ENCODE data around the gene LGALS3BP.

LGALS3BP gene

GRCh38 chr17:78924481-78925151 is 55.1 kb downstream of the LGALS3BP start:
- Histone ChIP-seq H3K4me3 (peak overlapping the region; percentile 90), H3K27ac (peak overlapping the region; percentile 99 to 100)
- TF ChIP-seq, protein P1, sequence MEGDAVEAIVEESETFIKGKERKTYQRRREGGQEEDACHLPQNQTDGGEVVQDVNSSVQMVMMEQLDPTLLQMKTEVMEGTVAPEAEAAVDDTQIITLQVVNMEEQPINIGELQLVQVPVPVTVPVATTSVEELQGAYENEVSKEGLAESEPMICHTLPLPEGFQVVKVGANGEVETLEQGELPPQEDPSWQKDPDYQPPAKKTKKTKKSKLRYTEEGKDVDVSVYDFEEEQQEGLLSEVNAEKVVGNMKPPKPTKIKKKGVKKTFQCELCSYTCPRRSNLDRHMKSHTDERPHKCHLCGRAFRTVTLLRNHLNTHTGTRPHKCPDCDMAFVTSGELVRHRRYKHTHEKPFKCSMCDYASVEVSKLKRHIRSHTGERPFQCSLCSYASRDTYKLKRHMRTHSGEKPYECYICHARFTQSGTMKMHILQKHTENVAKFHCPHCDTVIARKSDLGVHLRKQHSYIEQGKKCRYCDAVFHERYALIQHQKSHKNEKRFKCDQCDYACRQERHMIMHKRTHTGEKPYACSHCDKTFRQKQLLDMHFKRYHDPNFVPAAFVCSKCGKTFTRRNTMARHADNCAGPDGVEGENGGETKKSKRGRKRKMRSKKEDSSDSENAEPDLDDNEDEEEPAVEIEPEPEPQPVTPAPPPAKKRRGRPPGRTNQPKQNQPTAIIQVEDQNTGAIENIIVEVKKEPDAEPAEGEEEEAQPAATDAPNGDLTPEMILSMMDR (IDR thresholded peaks at IDR 0.05): no peak
- no peak for DNase-seq (ENCODE audit: low spot score)

GRCh38 chr17:78923660-78924453 is 55.9 kb downstream of the LGALS3BP start:
- Histone ChIP-seq H3K27ac (peak overlapping the region; percentile 99 to 100), H3K4me3 (peak overlapping the region; percentile 90)
- no peak for DNase-seq (ENCODE audit: low spot score)
- TF ChIP-seq, protein P1 (IDR thresholded peaks at IDR 0.05): no peak

DNA sequence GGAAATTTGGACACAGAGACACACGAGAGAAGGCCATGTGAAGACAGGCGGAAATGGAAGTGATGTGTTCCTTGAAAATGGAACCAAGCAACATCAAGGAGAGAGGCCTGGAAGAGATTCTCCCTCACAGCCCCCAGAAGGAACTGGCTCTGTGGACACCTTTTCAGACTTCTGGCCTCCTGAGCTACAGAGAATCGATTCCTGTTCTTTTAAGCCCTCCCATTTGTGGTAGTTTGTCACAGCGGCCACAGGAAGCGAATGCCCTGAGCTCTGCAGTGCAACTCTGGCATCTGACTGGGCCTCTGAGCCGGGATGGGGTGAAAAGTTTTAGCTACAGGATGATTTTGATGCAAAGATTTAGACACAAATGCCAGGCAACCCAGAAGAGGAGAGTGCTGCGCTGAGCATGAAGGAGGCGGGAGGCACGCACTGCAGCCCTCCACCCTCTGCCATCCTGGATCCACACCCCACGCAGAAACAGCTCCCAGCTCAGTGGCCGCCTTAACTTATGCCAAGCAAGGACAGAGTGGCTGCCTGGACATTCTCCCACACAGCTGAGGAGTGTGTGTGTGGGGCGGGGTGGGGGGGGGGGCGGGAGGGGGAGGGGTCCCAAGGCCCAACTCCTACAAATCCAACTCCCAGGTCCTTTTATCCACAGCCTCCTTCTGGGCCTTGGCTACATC is 56.8 kb downstream of the LGALS3BP start:
- Histone ChIP-seq H3K27ac (peak overlapping the region; percentile 99 to 100), H3K4me3 (peak overlapping the region; percentile 90)
- TF ChIP-seq, protein P1 (IDR thresholded peaks at IDR 0.05): no peak
- no peak for DNase-seq (ENCODE audit: low spot score)

- DNase-seq (ENCODE audit: low spot score): no peak
- TF ChIP-seq, protein P1 (IDR thresholded peaks at IDR 0.05): no peak
- peak overlapping the region; percentile 99 to 100 for H3K27ac ChIP-seq
- H3K4me3 ChIP-seq: peak overlapping the region; percentile 90
Measured at GRCh38 chr17:78921437-78921971, 58.2 kb downstream of the LGALS3BP start.
